H1 (cell line): ENCODE results near the gene THRB. TPM values are rescaled to one million over a fixed set of nuclear protein-coding genes. Genes with fewer than 3 reads are reported as not detected.

Source experiments
- CTCF ChIA-PET: fragments of 300-600 bp; sonication (Branson Sonifier 250); formaldehyde crosslinking; loops from one replicate; lab custom pipeline; 2021; ENCODE audit not compliant: partially characterized antibody; lab: Charles Lee
- POLR2A ChIA-PET: fragments of 300-600 bp; sonication (Branson Sonifier 250); formaldehyde crosslinking; loops from one replicate; lab custom pipeline; 2021; ENCODE audit warnings: inconsistent platforms; ENCODE audit not compliant: partially characterized antibody; lab: Charles Lee
- DNase-seq, 2 experiments: peaks; one replicate each; pipeline versions ENCODE4 v3.0.0 to v3.0.0-alpha.2; 2010 to 2022; ENCODE audit warnings: low spot score in 2 of 2, low read depth in 1 of 2, mixed read lengths in 1 of 2
- FAIRE-seq: peaks from 2 replicates; lab custom pipeline; 2011; peaks lifted over from hg19 to GRCh38; lab: Jason Lieb, UNC
- H2AFZ ChIP-seq: 2 replicates; pipeline ENCODE4 v1.8.1; 2012; ENCODE audit warnings: low read length, inconsistent platforms
- H2AK5ac ChIP-seq: 2 replicates; pipeline ENCODE4 v1.6.1; 2013; ENCODE audit warnings: low read depth, low read length
- H2BK120ac ChIP-seq: replicated peaks from 2 replicates; pipeline ENCODE3; 2013; ENCODE audit warnings: low read depth, low read length, inconsistent platforms
- H2BK12ac ChIP-seq: 2 replicates; pipeline ENCODE4 v1.6.1; 2013; ENCODE audit warnings: low read depth, low read length
- H2BK15ac ChIP-seq: 2 replicates; pipeline ENCODE4 v1.6.1; 2013; ENCODE audit warnings: low read length
- H2BK20ac ChIP-seq: 2 replicates; pipeline ENCODE4 v1.6.1; 2013; ENCODE audit warnings: low read length
- H2BK5ac ChIP-seq: 2 replicates; pipeline ENCODE4 v1.6.1; 2013; ENCODE audit warnings: low read depth, low read length
- H3K14ac ChIP-seq: 2 replicates; pipeline ENCODE4 v1.6.1; 2013; ENCODE audit warnings: inconsistent platforms; ENCODE audit not compliant: insufficient read length
- H3K18ac ChIP-seq: 2 replicates; pipeline ENCODE4 v1.6.1; 2013; ENCODE audit warnings: low read length; ENCODE audit errors: extremely low read depth
- H3K23ac ChIP-seq: 2 replicates; pipeline ENCODE4 v1.6.1; 2013; ENCODE audit warnings: inconsistent platforms; ENCODE audit not compliant: insufficient read length
- H3K23me2 ChIP-seq: 2 replicates; pipeline ENCODE4 v1.6.1; 2013; ENCODE audit warnings: low read depth, low read length
- H3K27ac ChIP-seq: 2 replicates; pipeline ENCODE4 v1.6.1; 2011; ENCODE audit warnings: low read depth, low read length, inconsistent platforms
- H3K27me3 ChIP-seq, 4 experiments: replicated peaks in 1 of 4; 1 replicate in 1 of 4; 2 replicates in 3 of 4; pipeline versions ENCODE4 v1.6.1 to v1.8.1; 2011 to 2013; ENCODE audit warnings: low read length in 3 of 4, mild to moderate bottlenecking in 3 of 4, inconsistent platforms in 2 of 4, mixed read lengths in 2 of 4, moderate library complexity in 1 of 4; ENCODE audit not compliant: control insufficient read depth in 3 of 4, insufficient read depth in 3 of 4; ENCODE audit errors: extremely low read depth in 1 of 4
- H3K36me3 ChIP-seq, 4 experiments: 2 replicates each; pipeline versions ENCODE4 v1.6.1 to v1.8.1; 2011 to 2013; ENCODE audit warnings: mild to moderate bottlenecking in 4 of 4, low read length in 3 of 4, moderate library complexity in 2 of 4, control low read depth in 1 of 4, inconsistent platforms in 1 of 4; ENCODE audit not compliant: insufficient read depth in 4 of 4, control insufficient read depth in 2 of 4
- H3K4ac ChIP-seq: replicated peaks from 2 replicates; pipeline ENCODE3; 2013; ENCODE audit warnings: low read length, low read depth, mixed read lengths, inconsistent platforms; ENCODE audit not compliant: insufficient read length
- H3K4me1 ChIP-seq, 4 experiments: replicated peaks in 1 of 4; 1 replicate in 1 of 4; 2 replicates in 3 of 4; pipeline versions ENCODE4 v1.6.1 to v1.8.1; 2011 to 2013; ENCODE audit warnings: low read length in 3 of 4, inconsistent platforms in 2 of 4, mixed read lengths in 1 of 4; ENCODE audit not compliant: insufficient read depth in 4 of 4, control insufficient read depth in 3 of 4
- H3K4me2 ChIP-seq, 2 experiments: 2 replicates each; pipeline versions ENCODE4 v1.6.1 to v1.8.1; 2011 to 2013; ENCODE audit warnings: low read depth in 2 of 2, low read length in 2 of 2, control low read depth in 1 of 2, inconsistent platforms in 1 of 2, mild to moderate bottlenecking in 1 of 2; ENCODE audit not compliant: insufficient read depth in 1 of 2
- H3K4me3 ChIP-seq, 4 experiments: fragments of 200-600, 300-600 bp in 1 of 4; sonication (generic), shearing (Covaris generic), sonication (Bioruptor Twin) in 1 of 4; 2 replicates each; pipeline versions ENCODE4 v1.5.1 to v1.8.1; 2011 to 2016; ENCODE audit warnings: low read length in 4 of 4, low read depth in 3 of 4, control low read depth in 2 of 4, inconsistent platforms in 2 of 4, mild to moderate bottlenecking in 2 of 4, mixed read lengths in 1 of 4, moderate library complexity in 1 of 4; ENCODE audit not compliant: insufficient read depth in 2 of 4; ENCODE audit errors: extremely low read depth in 1 of 4
- H3K56ac ChIP-seq: replicated peaks from 2 replicates; pipeline ENCODE3; 2013; ENCODE audit warnings: low read depth, mild to moderate bottlenecking, mixed read lengths, low read length, inconsistent platforms; ENCODE audit not compliant: insufficient read length
- H3K79me1 ChIP-seq: 2 replicates; pipeline ENCODE4 v1.6.1; 2013; ENCODE audit warnings: low read depth, low read length, control low read depth
- H3K79me2 ChIP-seq, 2 experiments: 2 replicates each; pipeline versions ENCODE4 v1.6.1 to v1.8.1; 2012 to 2013; ENCODE audit warnings: low read length in 2 of 2, mild to moderate bottlenecking in 2 of 2, inconsistent platforms in 1 of 2; ENCODE audit not compliant: insufficient read depth in 2 of 2, control insufficient read depth in 1 of 2
- H3K9ac ChIP-seq, 4 experiments: replicated peaks in 1 of 4; 1 replicate in 1 of 4; 2 replicates in 3 of 4; pipeline versions ENCODE4 v1.6.1 to v1.8.1; 2011 to 2013; ENCODE audit warnings: low read depth in 3 of 4, low read length in 3 of 4, control low read depth in 2 of 4, mild to moderate bottlenecking in 2 of 4, moderate library complexity in 2 of 4, inconsistent platforms in 1 of 4; ENCODE audit errors: extremely low read depth in 1 of 4
- H3K9me3 ChIP-seq, 2 experiments: 2 replicates each; pipeline versions ENCODE4 v1.6.1 to v1.8.1; 2012 to 2013; ENCODE audit warnings: mild to moderate bottlenecking in 2 of 2, moderate library complexity in 2 of 2, control low read depth in 1 of 2, inconsistent platforms in 1 of 2, low read depth in 1 of 2, low read length in 1 of 2, mixed read lengths in 1 of 2; ENCODE audit not compliant: insufficient read depth in 2 of 2
- H4K20me1 ChIP-seq, 2 experiments: replicated peaks in 1 of 2; 2 replicates each; pipeline versions ENCODE3 to v1.8.1; 2011 to 2013; ENCODE audit warnings: inconsistent platforms in 2 of 2, low read length in 2 of 2, mild to moderate bottlenecking in 1 of 2; ENCODE audit not compliant: insufficient read depth in 2 of 2, control insufficient read depth in 1 of 2
- H4K5ac ChIP-seq: 2 replicates; pipeline ENCODE4 v1.6.1; 2013; ENCODE audit warnings: low read length, low read depth, mixed read lengths, inconsistent platforms; ENCODE audit not compliant: insufficient read length
- H4K8ac ChIP-seq: 2 replicates; pipeline ENCODE4 v1.8.0; 2013; ENCODE audit warnings: mild to moderate bottlenecking, moderate library complexity, low read length, inconsistent platforms; ENCODE audit not compliant: insufficient read depth; ENCODE audit errors: extremely low read depth
- H4K91ac ChIP-seq: replicated peaks from 2 replicates; pipeline ENCODE3; 2013; ENCODE audit warnings: low read length, mixed read lengths, inconsistent platforms; ENCODE audit not compliant: insufficient read length
- BCL11A ChIP-seq, 2 experiments: IDR thresholded peaks; one replicate each; pipeline ENCODE4 v1.6.1; 2011; ENCODE audit warnings: low read depth in 2 of 2, low read length in 2 of 2, mild to moderate bottlenecking in 2 of 2
- CEBPB ChIP-seq: IDR thresholded peaks from 2 replicates; pipeline ENCODE4 v1.6.1; 2012; ENCODE audit warnings: low read depth, low read length
- CTBP2 ChIP-seq: IDR thresholded peaks from 2 replicates; pipeline ENCODE4 v1.7.0; 2011; ENCODE audit warnings: borderline replicate concordance, mild to moderate bottlenecking, moderate library complexity, mixed read lengths, low read length; ENCODE audit not compliant: insufficient read depth, insufficient read length
- GABPA ChIP-seq: IDR thresholded peaks from 2 replicates; pipeline ENCODE4 v1.6.1; 2011; ENCODE audit warnings: mild to moderate bottlenecking, low read length, moderate library complexity, borderline replicate concordance; ENCODE audit not compliant: insufficient read depth
- JUND ChIP-seq: IDR thresholded peaks from 2 replicates; pipeline ENCODE4 v1.6.1; 2011; ENCODE audit warnings: mild to moderate bottlenecking, improper control_type of control experiment, low read length
- SIRT6 ChIP-seq: IDR thresholded peaks from one replicate; pipeline ENCODE4 v1.7.1; 2012; ENCODE audit warnings: low read length, inconsistent platforms
- SP2 ChIP-seq: IDR thresholded peaks from 2 replicates; pipeline ENCODE4 v1.6.1; 2012; ENCODE audit warnings: mild to moderate bottlenecking, low read length, inconsistent platforms
- SUZ12 ChIP-seq: fragments of 200-600 bp; sonication (generic); IDR thresholded peaks from 2 replicates; pipeline ENCODE4 v1.6.1; 2012; ENCODE audit warnings: mild to moderate bottlenecking, inconsistent platforms, low read length, moderate library complexity, mixed read lengths
- TAF7 ChIP-seq: optimal IDR thresholded peaks from 2 replicates; pipeline ENCODE3; 2011; ENCODE audit warnings: low read depth, mild to moderate bottlenecking, inconsistent platforms, low read length, moderate library complexity, borderline replicate concordance
- WGBS, 2 experiments: shearing (Covaris generic) in 1 of 2; methylation state at CpG; one replicate each; pipeline versions ENCODE4 v1.1.6 to v1.1.7; 2013 to 2015; ENCODE audit warnings: low lambda C conversion rate in 2 of 2, mixed read lengths in 2 of 2, inconsistent platforms in 1 of 2, low coverage in 1 of 2, missing lambda C conversion rate in 1 of 2; ENCODE audit not compliant: insufficient replicate concordance in 2 of 2, insufficient coverage in 1 of 2, insufficient read length in 1 of 2; ENCODE audit errors: extremely low coverage in 1 of 2, missing lambda C conversion rate in 1 of 2; 5-methylcytosine and 5-hydroxymethylcytosine counted together
- polyA plus RNA-seq, 7 experiments: library from polyadenylated mRNA; depleted of rRNA in 3 of 7; stranded (reverse) in 5 of 7; unstranded in 2 of 7; fragments of >200 nt in 5 of 7; fragments of 200-250 nt in 2 of 7; gene quantifications; 1 replicate in 5 of 7; 2 replicates in 1 of 7; 4 replicates in 1 of 7; pipeline versions ENCODE4 v1.2.1 to v1.2.3, GENCODE V29; 2011 to 2013; ENCODE audit warnings: missing spikeins in 2 of 7, mixed read lengths in 2 of 7
- total RNA-seq: library from RNA; stranded (reverse); fragmentation: NEBNext Ultra II Directional; extraction: Animal tissue kit (Norgen Biotek cat#: 25700); gene quantifications from 2 replicates; pipeline ENCODE4 v1.2.1, GENCODE V29; 2021
- TF ChIP-seq, protein P1 (sequence below): IDR thresholded peaks from 2 replicates; pipeline ENCODE4 v1.6.1; 2011; ENCODE audit warnings: low read depth, mild to moderate bottlenecking, low read length; ENCODE audit not compliant: insufficient read depth

Gene THRB
- total and polyA plus RNA-seq, 2 of the 8 experiments (the other 6 are each of a cell fraction or from before 2014, with no cell fraction given) = 0.98 to 3.9 TPM

DNA sequence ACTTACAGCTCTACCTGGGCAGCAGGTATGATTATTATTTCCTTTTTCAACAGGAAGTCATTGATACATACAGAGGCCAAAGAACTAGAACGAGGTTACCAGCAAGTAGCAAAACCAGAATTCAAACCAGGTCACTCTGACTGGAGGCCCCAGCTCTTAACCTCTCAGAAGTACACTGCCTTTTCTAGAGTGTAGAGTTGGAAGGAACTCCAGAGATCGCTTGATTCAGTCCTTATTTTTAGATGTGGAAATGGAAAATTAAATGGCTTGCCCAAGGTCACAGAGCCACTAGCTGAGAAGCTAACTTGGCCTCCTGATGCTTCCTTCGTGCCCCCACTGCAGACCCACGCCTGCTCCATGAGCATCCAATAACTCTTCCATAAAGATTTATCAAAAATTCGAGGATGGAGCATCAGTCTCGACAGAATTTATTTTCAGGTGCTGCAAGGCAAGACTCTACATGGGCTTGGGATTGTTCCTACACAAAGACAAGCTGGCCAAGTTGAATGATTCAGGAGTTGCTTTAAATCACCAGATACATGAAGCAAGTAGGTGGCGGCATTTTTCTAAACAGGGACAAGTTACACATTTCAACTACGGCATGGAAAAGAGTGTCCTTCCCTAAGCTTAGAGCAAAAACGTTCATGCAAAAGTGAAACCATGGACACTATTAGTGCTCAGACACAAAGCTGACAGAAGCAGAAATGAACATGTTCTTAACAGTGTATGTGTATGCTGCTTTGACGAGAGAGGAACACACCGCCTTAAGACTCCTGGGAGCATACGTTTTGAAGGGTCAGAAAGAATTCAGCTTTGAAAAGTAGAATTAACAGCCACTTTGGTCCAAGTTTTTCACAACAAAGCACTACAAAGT lies 235.7 kb downstream of the THRB start:
- Histone ChIP-seq H3K79me1 (no peaks in the 10 kb centered on the region), H2AFZ (no peak overlapping the region), H3K23ac (no peak overlapping the region), H3K4ac (no peak overlapping the region), H3K14ac (no peak overlapping the region), H3K23me2 (no peaks in the 10 kb centered on the region; the same call in 1 of the 2 replicates), H3K36me3 (no peaks in the 10 kb centered on the region), H3K9me3 (no peaks in the 10 kb centered on the region), H3K56ac (no peak overlapping the region), H4K91ac (no peak overlapping the region), H2BK15ac (no peak overlapping the region), H4K8ac (no peak overlapping the region), H3K79me2 (no peaks in the 10 kb centered on the region)
- 80% methylated on average over 12 of the region's 12 CpGs; no CpG with 5 or more reads in 1 of the 2 experiments for WGBS, 2 experiments
- no peak for DNase-seq
- POLR2A ChIA-PET = interaction anchor here (1.2 kb wide), 1 partner anchor 14 kb away, joined by 3 read pairs; no protein-coding TSS in a partner anchor
- no peak for TF ChIP-seq JUND
- TF ChIP-seq CEBPB = no peak
- TF ChIP-seq SIRT6 = no peak
- no peak for TF ChIP-seq SP2
- TF ChIP-seq SUZ12 = no peak
- no peak for TF ChIP-seq BCL11A (IDR thresholded peaks at IDR 0.05; ENCODE audit: low read depth in 2 of 2, low read length in 2 of 2)
- TF ChIP-seq, protein P1, sequence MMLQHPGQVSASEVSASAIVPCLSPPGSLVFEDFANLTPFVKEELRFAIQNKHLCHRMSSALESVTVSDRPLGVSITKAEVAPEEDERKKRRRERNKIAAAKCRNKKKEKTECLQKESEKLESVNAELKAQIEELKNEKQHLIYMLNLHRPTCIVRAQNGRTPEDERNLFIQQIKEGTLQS = no peak
- TF ChIP-seq GABPA = no peak
- no peak for TF ChIP-seq CTBP2
- TF ChIP-seq TAF7 = no peak
- TF ChIP-seq, all 59 proteins: peak for 0
- H4K5ac ChIP-seq = no peak overlapping the region
- H3K4me3 ChIP-seq = no peak overlapping the region
- H3K18ac ChIP-seq = no peak overlapping the region
- no peak for FAIRE-seq
- H3K4me2 ChIP-seq = no peak overlapping the region
- H4K20me1 ChIP-seq = no peaks in the 10 kb centered on the region
- H3K9ac ChIP-seq = no peak overlapping the region
- no peak overlapping the region for H2BK120ac ChIP-seq
- H3K27ac ChIP-seq = no peak overlapping the region
- CTCF ChIA-PET = interaction anchor here (0.8 to 7.2 kb wide), 10 partner anchors 17 to 424 kb away, joined by 3 to 49 read pairs (median 4); no protein-coding TSS in a partner anchor
- H3K4me1 ChIP-seq = no peaks in the 10 kb centered on the region
- no peaks in the 10 kb centered on the region for H3K27me3 ChIP-seq
- no peak overlapping the region for H2AK5ac ChIP-seq
- H2BK12ac ChIP-seq = no peak overlapping the region
- no peak overlapping the region for H2BK20ac ChIP-seq
- H2BK5ac ChIP-seq = no peak overlapping the region
